Ammon's horn (tissue), 1 donor: ENCODE data around the gene CABLES1.
"Not testable (repeated sequence)": the region's sequence is repeated elsewhere in the genome, so short reads cannot be mapped to it uniquely, and the experiment has no call there.

Experiments
- DNase-seq: peaks from one replicate; pipeline ENCODE4 v3.0.0-alpha.2; 2016; ENCODE audit warnings: low spot score

CABLES1 gene

DNA sequence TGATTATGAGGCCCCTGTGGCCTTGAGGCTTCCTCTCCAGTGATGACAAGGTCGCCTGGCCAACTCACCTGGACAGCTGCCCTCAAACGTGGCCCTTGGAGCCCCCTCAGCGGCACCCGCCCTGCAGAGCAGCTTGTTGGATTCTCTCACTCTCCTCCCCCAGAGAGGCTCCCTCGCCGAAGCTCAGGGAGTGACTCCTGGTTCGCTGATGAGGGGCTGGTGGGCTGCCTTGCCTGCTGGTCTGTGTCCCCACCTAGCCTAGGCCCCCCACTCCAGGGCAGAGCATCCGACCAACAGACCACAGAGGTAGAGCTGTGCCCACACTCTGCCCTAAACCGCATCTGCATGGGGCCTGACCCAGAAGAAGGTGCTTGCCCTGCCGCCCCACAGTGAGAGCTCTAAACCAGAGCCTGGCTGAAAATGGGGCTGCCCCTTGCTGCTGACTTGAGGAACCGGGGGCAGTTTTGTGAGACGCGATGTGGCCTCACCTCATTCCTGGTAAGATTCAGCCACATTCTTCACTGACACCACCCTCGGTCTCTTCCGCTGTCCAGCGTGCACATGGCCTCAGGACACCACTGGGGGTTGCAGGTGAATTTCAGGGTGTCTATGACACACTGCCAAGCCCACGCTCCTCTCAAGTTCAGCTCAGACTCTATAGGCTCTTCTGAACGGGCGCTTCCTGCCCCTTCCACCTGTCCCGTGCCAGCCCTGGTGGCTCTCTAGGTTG, 131.6 kb downstream of the CABLES1 start:
- DNase-seq = no peak

DNA sequence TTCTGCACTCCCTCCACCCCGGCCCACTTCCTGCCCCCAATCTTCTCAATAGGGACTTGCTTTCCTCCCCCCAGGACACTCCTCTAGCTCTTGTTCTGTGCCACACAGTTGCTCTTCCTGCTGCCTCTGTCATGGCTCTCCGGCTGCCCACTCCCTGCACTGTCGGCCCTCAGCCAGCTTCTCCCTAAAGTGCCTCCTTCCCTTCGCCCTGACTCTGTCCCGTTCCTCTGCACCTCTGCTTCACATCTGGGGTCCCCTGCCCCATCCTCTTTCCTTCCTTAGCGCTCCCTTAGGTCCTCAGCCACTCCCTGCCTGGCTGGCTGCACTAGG, 132.1 kb downstream of the CABLES1 start:
- no peak for DNase-seq

DNA sequence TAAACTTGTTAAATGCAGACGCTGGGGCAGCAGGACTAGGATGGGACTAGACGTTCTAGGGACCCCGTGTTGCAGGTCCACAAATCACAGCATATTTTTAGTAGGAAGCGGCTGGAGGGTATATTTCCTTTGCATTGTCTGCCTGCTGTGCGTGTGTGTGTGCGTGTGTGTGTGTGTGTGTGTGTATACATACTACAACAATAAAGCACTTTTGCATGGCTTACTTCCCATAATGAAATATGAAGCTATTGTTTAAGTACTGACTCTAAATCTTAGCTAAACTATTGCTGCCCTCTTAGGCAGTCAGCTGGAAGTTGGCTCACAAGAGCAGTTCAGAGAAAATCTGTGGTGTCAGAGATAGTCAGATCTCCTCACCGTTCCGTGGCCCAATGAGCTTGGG, 133.4 kb downstream of the CABLES1 start:
- no peak for DNase-seq

DNA sequence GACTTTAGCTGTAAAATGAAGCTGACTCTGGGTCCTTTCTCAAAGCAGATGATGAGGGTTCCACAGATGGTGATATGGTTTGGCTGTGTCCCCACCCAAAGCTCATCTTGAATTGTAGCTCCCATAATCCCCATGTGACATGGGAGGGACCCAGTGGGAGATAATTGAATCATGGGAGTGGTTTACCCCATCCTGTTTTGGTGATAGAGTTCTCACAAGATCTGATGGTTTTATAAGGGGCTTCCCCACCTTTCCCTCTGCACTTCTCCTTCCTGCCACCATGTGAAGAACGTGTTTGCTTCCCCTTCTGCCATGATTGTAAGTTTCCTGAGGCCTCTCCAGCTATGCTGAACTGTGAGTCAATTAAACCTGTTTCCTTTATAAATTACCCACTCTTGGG, 133.8 kb downstream of the CABLES1 start:
- not testable (repeated sequence) for DNase-seq

DNA sequence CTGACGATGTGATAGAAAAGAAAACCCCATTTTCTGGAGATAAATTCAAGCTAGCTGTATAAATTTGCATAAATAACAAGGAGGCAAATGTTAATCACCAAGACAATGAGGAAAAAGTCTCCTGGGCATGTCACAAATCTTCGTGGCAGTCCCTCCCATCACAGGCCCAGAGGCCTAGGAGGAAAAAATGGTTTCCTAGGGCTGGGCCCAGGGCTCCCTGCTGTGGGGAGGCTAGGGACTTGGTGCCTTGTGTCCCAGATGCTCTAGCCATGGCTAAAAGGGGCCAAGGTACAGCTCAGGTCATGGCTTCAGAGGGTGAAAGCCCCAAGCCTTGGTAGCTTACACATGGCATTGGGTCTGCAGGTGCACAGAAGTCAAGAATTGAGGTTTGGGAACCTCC, 134.6 kb downstream of the CABLES1 start:
- DNase-seq = no peak

DNA sequence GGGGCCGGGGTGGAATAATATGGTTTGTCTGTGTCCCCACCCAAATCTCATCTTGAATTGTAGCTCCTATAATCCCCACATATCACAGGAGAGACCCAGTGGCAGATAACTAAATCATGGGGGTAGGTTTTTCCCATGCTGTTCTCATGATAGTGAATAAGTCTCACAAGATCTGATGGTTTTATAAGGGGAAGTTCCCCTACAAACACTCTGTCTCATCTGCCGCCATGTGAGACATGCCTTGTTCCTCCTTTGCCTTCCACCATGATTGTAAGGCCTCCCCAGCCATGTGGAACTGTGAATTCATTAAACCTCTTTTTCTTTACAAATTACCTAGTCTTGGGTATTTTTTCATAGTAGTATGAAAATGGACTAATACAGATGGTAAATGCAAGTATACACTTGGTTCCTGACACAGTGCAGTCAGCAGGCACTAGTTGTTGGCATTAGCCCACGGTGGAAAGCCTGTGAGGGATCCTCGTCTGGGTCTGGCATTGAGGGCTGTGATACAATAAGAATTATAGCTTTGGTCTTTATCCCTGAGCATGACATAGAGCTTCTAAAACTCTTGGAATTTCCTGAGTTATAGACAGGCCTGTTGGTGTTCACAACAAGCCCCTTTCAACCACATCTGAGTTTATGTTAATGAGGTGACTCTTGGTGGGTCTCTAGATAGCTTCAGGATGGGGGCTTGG, 135.8 kb downstream of the CABLES1 start:
- DNase-seq = no peak

DNA sequence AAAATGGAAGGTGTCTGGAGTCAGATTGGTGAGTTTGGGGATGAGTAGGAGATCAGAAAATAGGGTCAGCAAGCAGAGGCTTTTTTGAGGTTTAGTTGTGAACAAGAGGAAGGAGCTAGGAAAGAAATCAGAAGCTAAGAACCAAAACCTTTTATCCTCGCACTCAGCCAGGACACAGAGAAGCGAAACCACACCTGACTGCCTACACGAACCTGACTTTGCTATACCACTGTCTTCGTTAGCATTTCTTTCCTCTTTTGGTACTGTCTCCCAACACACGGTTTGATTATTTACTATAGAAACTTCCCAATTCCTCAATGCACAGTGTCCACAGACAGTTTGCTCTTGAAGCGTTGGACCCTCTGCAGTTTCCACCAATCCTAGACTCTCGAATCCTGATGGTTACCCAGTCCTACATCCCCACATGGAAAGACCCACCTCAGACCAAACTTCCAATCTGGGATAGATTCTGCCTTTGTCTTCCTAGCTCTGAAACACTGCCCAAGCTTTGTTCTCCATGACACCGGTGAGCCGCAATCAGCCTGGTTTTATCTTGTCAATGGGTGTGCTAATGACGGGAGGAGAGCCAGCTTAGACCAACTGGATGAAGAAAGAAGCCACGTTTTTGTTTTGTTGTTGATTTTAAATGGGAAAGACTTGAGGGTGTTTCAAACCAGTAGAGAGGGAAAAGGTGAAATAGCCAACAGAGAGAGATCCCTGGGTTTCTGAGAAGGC, 137.4 kb downstream of the CABLES1 start:
- DNase-seq = no peak

DNA sequence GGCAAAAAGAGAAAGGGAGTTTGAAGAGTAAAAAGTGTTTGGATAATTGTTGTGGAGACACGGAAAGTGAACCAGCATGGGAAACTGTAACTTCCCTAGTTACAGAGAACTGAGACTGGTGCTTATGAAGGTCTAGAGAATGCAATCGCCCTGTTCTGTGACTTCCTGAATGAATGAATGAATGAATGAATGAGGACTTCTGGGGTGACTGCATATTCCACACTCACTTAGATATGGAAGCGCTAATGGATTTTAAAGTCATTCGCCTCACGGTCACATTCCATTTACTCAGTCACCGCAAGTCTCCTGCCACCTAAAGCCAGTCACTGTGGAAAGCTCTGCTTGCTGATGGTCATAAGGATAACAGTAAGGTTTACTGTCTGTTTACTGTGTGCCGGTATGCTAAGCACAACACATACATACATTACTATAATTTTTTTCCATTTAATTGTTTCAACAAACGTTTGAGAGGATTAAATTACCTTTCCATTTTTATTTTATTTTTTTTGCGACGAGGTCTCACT, 138.2 kb downstream of the CABLES1 start:
- no peak for DNase-seq

DNA sequence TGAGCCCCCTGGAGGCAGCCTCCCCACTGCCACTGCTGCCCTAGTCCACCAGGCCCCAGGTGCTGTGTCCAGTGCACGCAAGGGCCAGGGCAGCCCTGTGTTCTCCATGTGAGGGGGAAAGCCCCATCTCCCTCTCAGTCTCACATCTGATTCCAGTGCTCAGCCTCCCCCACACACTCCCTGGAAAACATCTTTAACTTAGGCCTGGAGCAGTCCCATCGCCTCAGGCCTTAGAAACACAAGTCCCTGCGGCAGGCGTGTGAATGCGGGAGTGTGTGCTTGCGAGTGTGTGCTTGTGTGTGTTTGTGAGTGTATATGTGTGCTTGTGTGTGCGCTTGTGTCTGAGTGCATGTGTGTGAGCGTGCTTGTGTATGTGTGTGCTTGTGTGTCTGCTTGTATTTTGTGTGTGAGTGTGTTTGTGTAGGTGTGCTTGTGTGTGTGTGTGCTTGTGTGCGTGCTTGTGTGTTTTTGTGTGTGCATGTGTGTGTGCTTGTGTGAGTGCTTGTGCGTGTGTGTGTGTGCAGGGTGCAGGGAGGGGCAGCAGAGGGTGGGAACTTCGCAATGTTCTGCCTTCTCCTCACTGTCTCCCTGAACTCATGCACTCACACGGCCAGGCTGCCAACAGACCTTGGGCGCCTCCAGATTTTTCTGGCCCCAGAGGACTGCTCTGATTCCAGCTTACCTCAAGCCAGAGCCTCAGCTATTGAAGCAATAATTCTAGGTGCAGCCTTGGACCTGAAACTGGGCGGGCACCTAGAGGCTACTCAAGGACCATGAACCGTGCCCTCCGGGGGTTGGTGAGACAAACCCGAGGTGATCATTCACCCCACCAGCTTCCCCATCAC, 139.6 kb downstream of the CABLES1 start:
- no peak for DNase-seq

DNA sequence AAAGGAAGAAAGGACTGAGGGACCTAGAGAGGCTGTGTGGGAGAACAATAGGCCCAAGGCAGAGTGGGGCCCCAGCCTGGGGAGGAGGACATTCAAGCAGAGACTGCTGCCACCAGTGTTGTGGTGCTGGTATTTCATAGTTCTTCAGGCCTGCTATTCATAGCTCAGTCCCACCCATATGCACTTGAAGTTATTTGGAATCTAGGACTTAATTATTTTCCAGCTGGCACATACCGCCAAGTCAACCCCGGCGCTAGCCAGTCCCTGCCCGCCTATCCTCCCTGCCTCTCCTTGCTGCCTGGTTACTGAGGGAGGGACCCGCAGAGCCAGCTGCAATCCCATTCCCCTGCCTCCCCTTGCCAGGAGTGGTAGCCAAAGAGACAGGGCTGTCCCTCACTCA, 141.2 kb downstream of the CABLES1 start:
- peak; percentile 19 for DNase-seq

DNA sequence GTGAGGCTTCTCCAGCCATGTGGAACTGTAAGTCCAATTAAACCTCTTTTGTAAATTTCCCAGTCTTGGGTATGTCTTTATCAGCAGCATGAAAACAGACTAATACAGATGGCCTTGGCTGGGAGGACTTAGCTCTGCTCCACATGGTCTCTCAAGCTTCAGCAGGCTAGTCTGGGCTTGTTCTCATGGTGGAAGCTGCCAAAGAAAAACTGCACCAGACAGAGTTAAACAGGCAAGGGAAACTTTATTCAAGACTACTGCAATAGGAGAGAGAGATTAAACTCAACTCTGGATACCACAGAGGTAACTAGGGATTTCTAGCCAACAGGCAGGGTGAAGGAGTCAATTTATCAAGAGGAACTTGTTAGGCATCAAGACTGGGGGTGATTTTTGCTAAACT, 142.1 kb downstream of the CABLES1 start:
- no peak for DNase-seq

DNA sequence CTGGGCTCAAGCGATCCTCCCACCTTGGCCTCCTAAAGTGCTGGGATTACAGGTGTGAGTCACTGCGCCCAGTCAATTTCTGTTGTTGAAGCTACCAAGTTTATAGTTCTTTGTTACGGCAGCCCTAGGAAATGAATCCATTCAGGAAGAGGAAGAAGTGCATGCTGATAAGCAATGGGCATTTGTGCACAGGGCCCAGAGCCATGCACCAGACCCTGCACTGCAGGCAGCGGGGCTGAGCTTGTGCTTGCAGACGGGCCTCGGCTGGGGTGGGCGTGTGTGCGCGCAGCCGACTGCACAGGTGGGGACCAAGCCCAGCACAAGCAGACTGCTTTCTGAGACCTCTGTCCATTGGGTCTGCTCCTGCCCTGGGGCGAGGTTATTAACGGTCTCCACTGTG, 144.6 kb downstream of the CABLES1 start:
- no peak for DNase-seq

DNA sequence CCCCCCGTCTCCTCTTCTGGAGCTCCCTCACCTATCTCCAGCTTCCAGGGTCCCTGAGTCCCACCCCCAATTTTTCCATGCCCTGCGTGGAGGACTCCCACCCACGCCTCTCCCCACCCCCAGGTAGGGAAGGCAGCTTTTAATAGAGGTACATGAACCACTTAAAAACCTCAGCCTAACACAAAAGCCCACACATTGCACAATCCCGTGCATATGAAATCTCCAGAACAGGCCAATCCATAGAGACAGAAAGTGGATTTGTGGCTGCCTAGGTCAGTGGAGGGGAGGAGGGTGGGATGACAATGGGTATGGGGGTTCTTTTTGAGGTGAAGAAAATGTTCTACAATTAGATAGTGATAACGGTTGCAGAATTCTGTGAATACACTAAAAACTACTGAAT, 145.6 kb downstream of the CABLES1 start:
- DNase-seq = no peak

DNA sequence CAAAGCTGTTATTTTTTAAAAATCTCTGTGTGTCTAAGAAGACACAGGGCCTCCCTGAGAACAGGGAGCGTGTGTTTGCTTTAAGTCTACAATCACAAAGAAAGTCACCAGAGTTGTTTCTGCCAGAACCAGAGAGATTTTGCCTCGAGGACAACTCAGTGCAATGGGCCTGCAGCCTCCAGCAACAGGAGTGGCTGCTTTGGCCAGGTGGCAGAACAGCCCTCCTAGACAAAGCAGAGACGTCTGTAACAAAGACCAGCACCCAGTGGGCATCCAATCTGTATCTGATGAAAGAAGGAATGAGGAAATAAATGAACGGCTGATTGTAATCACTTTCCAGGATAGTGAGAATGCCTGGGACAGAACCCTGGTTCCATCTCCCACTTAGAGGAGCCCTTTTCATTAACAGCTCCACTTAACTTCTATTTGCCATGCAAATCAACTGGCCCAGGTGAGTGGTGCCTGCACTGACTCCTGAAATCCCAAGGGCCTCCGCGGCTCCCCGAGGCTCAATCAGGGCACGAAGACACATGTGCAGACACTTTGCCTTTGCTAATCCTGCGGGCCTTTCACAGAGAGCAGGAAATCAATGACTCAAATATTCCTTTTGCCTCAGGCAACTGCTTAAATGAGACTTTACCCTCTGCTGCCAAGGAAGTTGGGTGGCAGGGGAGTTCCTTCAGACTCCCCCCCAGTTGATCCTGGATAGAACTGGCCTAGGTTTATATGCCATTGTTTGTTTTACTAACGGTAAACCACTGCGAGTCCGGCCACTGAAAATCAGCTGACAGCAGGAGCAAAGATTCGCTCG, 146.5 kb downstream of the CABLES1 start:
- DNase-seq = no peak

DNA sequence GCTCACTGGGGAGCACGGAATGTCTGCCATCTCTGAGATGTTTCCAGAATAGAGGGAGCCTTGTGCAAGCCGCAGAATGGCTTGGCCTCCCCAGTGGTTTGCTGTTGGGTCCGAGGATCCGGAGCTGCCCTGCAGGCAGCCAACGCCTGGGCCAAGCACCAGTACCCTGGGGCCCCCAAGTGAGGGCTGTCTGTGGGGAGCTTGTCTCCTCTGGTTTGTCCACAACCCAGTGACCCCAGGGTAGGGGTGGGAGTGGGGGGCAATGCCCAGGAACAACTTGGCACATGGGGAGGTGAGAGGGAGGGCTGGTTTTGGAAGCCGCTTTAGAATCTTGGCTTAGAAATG, 147.1 kb downstream of the CABLES1 start:
- DNase-seq = no peak

DNA sequence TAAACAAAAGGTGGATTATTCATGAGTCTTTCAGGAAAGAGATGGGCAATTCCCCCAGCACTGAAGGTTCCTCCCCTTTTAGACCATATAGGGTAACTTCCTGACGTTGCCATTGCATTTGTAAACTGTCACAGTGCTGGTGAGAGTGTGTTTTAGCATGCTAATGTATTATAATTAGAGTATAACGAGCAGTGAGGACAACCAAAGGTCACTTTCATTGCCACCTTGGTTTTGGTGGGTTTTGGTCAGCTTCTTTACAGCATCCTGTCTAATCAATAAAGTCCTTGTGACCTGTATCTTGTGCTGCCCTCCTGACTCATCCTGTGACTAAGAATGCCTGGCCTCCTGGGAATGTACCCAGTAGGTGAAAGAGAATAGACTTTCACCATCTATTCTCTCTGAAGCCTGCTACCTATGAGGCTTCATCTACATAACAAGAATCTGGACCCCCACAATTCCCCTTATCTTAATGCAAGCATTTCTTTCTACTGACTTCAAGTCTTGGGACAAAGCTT, 148.7 kb downstream of the CABLES1 start:
- no peak for DNase-seq

DNA sequence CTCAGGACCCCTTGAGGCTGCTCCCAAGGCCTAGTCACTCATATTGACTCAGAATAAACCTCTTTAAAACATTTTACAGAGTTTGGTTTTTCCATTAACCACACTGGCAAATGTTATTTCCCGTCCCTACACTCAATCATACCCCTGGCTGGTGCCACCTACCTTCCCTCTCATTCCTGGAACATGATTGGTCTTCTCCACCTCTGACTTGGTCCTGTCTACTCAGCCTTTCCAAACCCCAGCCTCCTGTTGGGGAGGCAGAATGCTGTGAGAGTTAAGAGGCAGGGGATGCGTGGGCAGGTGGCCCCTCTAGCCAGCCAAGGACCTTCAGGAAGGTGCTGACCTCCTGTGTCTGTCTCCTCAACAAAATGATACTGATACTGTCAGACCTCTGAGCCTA, 149.3 kb downstream of the CABLES1 start:
- DNase-seq = no peak

DNA sequence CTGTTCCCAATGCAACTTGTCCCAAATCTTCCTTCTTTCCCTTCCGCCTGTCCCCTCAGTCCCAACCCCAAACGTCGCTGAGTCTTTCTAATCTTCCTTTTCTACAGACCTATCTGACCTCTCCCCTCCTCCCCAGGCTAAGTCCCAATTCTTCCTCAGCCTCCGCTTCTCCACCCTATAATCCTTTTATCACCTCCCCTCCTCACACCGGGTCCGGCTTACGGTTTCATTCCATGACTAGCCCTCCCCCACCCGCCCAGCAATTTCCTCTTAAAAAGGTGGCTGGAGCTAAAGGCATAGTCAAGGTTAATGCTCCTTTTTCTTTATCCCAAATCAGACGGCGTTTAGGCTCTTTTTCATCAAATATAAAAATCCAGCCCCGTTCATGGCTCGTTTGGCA, 150.3 kb downstream of the CABLES1 start:
- not testable (repeated sequence) for DNase-seq

DNA sequence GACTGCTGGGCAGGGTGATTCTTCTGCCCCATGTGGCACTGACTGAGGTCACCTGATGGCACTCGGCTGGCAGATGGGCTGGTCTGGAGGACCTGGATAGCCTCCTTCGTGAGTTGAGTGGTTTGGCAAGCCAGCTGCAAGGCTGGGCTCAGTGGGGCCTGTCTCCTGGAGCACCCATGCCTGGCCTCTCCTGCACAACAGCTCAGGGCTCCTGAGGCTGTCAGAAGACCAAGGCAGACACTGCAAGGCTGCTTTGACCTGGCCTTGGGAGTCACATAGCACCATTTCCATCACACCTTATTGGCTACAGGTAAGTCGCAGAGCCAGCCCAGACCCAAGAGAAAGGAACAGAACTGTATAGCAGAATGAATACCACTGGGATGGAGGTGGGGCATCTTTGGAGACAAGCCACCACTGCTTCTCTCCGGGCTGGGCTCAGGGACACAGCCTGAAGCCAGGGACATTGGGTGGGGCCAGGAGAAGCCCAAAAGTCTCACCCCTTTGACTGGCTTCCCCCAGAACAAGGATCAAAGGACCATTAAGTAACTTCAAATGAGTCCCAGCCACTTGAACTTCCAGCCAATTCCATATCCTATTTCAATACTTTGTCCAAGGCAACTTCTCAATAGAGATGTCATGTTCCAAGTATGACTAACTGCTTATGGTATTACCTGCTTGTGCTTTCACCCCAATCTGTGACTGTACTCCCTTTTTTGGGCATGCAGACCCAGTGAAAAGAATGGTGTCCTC, 156.3 kb downstream of the CABLES1 start:
- no peak for DNase-seq

DNA sequence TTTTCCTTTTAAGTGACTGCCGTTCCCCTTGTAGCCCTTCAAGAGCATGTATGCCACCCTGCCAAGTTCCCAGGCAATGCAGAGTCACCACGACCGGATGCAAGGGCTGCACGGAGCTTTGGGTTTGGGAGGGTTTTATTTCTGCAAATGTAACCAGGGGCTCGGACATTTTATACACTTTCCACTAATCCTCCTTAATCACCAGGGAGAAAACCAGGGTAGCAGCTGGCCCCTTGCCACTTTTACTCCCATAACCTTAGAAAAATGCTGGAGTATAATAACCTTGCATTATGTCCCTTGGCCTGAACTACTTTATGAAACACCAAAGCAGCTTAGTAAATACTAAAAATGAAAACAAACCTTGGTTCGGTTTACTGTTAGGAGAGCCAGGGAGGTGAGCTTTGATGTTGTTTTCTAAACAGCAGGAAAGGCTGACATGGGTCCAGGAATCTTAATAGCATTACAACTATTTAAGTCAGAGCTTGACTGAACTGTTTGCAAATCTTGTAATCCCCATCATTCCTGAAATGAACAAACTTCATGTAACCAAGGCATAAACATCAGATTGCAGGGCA, 165.0 kb downstream of the CABLES1 start:
- no peak for DNase-seq
